Occipital lobe (tissue), 2 donors: ENCODE measurements around the gene LIMS1. TPM values are rescaled to one million over a fixed set of nuclear protein-coding genes. Genes with fewer than 3 reads are reported as not detected.
A peak's percentile ranks its signal among the peaks of the same experiment; 100 is the strongest.
"Not testable (repeated sequence)": the region's sequence is repeated elsewhere in the genome, so short reads cannot be mapped to it uniquely, and the experiment has no call there.

Source experiments
- DNase-seq: peaks from one replicate; lab custom pipeline; 2025; lab: John Stamatoyannopoulos, UW
- total RNA-seq: library from RNA; depleted of rRNA; stranded (reverse); fragments of >200 nt; gene quantifications from one replicate; pipeline ENCODE4 v1.2.3, GENCODE V29; 2014

The LIMS1 gene, protein sequence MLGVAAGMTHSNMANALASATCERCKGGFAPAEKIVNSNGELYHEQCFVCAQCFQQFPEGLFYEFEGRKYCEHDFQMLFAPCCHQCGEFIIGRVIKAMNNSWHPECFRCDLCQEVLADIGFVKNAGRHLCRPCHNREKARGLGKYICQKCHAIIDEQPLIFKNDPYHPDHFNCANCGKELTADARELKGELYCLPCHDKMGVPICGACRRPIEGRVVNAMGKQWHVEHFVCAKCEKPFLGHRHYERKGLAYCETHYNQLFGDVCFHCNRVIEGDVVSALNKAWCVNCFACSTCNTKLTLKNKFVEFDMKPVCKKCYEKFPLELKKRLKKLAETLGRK
- 18.1 TPM for total RNA-seq

DNA sequence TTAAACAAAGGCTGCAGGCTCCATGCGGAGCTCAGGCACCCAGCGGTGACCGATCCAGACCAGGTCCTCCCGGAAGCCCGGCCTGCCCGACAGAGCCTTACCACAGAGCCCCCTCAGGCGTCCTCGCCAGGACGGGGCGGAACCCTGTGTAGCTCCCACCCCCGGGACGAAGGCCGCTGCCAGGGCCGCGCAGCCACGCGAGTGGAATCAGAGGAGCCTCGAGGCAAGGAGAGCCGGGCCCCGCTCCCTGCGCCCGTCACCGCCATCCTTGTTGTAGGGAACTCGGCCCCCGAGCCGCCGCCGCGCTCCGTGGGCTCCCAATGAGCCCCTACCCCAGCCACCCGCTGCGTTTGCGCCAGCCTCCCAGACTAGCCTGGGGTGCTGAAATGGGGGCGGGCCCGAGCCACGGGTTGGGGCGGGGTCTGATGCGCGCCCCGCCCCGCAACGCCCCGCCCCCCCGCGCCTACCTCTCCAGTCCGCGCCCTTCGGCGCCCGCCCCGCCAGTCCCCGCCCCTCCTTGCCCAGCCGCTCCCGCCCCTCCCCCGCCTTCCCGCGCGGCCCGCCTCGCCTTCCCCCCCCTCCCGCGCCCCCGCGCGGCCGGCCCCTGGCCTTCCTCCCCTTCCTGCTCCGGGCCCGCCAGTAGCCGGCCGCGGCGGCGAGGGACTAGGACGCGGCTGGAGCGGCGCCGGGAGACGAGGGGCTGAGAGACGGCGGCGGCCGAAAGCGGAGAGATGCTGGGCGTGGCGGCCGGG lies at the start of gene LIMS1:
Gene LIMS1, plus strand, starts transcription at position 639 of the 752 bp plus-strand sequence. Its CDS starts 93 bp downstream, at position 732.
- DNase-seq: peak; percentile 84

- DNase-seq: no peak
Observed at GRCh38 chr2:108485253-108485652, 49.0 kb upstream of the LIMS1 start.

DNA sequence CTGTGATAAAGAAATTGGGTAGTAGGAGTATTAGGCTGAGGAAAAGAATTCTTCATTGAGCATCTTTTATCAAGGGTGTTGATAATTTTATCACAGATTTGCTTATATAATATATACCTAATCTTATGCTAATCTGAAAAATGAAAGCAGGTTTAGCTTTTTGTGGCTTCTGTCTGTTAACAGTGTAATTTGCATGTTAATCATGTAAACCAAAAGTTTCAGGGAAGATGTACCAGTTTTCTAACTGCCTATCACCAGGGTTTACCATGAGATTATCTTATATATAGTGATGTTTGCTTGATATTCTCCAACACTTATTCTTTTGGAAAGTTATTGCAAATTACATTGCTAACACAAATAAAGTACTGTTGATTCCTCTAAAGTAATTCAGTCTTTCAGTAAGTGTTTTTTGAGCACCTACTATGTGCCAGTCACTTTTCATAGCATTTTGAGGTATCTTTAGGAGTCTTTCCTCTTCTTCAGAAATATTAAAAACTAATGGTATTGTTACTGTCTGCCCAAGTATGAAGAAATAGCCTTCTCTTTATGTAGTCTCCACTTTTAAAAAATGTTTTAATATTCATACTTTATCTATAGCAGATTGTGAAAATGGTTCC lies 43.7 kb upstream of the LIMS1 start:
- DNase-seq: no peak

GRCh38 chr2:108491848-108492247 lies 42.4 kb upstream of the LIMS1 start:
- DNase-seq: no peak

- no peak for DNase-seq
Observed at GRCh38 chr2:108492364-108492763, 41.9 kb upstream of the LIMS1 start.

- not testable (repeated sequence) for DNase-seq
Observed at GRCh38 chr2:108496167-108496566, 38.1 kb upstream of the LIMS1 start.

DNA sequence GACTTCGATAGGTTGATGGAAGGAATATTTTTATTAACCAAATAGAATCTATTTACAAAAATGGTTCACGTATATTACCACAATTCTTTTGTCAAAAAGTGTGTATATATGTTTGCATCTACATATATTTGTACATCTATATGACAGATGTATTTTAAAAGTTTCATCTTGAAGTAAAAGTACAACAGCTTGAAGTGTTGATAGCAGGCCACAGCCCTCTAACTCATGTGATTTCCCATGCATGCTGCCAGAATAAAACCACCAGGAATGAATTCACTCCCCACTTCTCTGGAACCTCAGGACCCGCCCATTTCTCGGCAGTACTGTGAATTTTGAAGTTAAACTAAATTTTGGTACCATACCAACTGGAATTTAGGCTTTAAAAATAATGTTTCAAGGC lies 26.6 kb upstream of the LIMS1 start:
- not testable (repeated sequence) for DNase-seq

- DNase-seq: not testable (repeated sequence)
Observed at GRCh38 chr2:108512431-108512830, 21.8 kb upstream of the LIMS1 start.

DNA sequence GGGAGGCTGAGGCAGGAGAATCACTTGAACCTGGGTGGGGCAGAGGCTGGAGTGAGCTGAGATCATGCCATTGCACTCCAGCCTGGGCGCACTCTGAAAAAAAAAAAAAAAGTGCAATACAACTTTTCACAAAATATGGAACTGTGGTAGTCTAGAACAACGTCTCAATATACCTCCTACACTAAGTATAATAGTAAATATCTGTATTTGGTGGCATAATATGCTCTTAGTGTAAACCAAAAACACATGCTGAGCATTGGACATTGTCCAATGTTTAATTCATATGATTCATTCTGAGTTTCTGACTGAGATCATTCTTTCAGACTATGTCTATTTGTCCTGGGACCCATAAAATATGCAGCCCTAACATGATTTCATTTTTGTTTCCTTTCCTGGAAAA lies 19.8 kb upstream of the LIMS1 start:
- DNase-seq: not testable (repeated sequence)

GRCh38 chr2:108524688-108525087 lies 9.6 kb upstream of the LIMS1 start:
- DNase-seq: not testable (repeated sequence)

DNA sequence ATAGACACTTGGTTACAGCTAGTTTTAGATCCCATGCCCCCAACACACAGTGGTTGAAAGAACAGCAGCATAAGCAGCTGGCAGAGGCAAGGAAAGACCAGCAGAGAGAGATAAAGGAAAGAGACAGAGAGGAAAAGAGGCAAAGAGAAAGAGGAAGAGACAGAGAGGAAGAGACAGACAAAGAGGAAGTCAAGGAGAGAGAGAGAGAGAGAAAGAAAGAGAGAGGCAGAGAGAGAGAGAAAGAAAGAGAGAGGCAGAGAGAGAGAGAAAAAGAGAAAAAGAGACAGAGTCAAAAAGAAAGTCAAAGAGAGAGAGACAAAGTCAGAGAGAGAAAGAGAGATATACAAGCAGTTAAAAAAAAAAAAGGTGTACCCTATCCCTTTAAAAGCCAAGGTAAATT lies 9.0 kb upstream of the LIMS1 start:
- DNase-seq: not testable (repeated sequence)

- no peak for DNase-seq
Observed at GRCh38 chr2:108531674-108532055, 2.6 kb upstream of the LIMS1 start.

- DNase-seq: peak; percentile 16
Observed at GRCh38 chr2:108534584-108535356, 500 bp downstream of the LIMS1 start.

GRCh38 chr2:108535357-108535631 lies 1.0 kb downstream of the LIMS1 start:
- no peak for DNase-seq

DNA sequence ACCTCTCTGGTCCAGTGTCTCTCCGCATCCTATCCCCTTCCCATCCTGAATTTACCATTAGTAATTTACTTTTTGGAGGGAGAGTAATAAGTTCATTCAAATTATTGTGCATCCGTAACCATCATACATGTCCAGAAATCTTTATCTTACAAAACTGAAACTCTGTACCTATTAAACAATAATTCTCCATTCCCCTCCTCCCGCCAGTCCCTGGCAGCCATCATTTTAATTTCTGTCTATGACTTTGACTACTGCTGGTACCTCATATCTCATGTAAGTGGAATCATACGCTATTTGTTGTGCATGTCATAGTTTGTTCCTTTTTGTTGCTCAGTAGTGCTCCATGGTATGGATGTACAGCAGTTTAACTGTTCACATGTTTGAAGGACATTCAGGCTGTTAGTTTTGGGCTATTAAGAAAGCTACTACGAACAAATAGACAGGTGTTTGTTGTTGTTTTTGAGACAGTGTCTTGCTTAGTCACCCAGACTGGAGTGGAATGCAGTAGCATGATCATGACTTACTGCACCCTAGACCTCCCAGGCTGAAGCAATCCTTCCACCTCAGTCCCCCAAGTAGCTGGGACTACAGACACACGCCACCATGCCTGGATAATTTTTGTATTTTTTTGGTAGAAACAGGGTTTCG lies 2.0 kb downstream of the LIMS1 start:
- no peak for DNase-seq

DNA sequence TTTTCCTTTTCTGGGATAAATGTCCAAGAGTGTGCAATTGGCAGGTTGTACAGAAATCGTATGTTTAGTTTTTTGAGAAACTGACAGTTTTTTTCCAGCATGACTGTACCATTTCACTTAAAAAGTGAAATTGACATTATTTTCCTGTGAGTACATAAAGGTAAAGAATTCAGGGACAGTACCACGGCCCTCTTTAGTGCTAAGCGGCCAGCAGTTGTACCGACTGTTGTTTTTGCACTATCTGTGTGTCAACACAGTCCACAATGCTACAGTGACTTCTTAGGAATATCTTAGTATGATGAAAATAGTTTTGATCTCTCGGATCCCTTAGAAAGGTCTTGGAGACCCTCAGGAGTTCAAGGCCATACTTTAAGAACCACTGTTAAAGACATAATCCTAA lies 2.6 kb downstream of the LIMS1 start:
- no peak for DNase-seq

- no peak for DNase-seq
Observed at GRCh38 chr2:108538000-108538625, 3.8 kb downstream of the LIMS1 start.

- no peak for DNase-seq
Observed at GRCh38 chr2:108541451-108541850, 7.2 kb downstream of the LIMS1 start.

DNA sequence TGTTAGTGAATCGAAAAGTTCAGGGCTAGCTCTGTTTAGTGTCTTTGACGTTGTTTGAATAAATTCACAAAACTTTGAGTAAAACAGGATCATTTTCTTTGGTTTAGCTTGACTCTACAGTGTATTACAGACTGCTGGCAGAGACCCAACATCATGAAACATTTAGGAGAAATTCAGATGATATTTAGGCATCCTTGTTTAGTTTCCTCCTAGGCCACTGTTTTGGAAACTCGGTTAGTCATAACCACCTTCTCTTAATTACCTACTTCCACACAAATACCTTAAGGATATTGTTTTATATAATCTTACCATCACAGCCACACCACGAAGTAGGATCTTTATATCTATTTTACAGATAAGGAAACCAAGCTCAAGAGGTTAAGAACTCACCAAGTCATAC lies 7.8 kb downstream of the LIMS1 start:
- DNase-seq: no peak

DNA sequence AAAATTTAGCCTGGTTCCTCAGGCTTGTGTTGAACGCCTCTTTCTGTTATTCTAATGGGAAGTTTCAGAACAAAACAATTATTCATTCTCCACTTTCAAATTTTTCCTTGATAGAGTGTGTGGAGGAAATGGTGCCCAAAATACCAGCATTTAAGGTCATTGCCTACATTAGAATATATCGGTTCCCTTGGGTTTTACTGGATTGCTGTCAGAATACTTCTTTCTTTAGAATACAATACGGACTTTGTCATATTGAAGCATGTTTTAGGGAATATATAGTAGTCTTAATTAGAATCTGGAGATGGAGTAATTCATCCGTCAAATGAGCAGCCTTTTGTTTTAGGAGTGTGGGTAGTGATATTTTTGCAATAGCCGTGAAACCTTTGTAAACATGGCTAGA lies 13.3 kb downstream of the LIMS1 start:
- DNase-seq: no peak
